Measurements from ENCODE around the gene CORO2A.

The CORO2A gene

DNA sequence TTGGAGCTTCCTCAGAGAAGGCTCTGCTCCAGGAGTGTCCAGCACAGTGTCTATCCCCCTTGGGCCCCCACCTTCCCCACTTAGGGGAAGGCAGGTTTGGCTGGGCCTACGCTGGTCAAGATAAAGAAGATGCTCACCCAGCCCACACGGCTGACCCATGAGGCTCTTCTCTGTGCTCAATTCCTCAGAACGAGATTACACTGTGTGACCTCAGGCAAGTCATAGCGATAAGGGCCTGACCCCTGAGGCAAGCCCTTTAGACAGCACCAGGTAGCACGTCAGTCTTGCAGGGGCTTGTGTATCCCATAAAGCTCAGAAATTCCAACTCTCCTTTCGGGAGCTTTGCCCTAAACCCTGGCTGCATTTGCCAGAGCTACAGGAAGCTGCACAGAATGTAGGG is 32.6 kb downstream of the CORO2A start:
- TF ChIP-seq, protein P1, sequence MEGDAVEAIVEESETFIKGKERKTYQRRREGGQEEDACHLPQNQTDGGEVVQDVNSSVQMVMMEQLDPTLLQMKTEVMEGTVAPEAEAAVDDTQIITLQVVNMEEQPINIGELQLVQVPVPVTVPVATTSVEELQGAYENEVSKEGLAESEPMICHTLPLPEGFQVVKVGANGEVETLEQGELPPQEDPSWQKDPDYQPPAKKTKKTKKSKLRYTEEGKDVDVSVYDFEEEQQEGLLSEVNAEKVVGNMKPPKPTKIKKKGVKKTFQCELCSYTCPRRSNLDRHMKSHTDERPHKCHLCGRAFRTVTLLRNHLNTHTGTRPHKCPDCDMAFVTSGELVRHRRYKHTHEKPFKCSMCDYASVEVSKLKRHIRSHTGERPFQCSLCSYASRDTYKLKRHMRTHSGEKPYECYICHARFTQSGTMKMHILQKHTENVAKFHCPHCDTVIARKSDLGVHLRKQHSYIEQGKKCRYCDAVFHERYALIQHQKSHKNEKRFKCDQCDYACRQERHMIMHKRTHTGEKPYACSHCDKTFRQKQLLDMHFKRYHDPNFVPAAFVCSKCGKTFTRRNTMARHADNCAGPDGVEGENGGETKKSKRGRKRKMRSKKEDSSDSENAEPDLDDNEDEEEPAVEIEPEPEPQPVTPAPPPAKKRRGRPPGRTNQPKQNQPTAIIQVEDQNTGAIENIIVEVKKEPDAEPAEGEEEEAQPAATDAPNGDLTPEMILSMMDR (IDR thresholded peaks at IDR 0.05; ENCODE audit: extremely low read depth, insufficient read depth, missing control alignments), result no peak
- in situ Hi-C loops (cut with MboI; ENCODE audit: low pct_unique_long_range_greater_than_20kb, low sequenced_read_pairs, unreplicated experiment), result no loop called here
- no peak for DNase-seq (ENCODE audit: low spot score)

DNA sequence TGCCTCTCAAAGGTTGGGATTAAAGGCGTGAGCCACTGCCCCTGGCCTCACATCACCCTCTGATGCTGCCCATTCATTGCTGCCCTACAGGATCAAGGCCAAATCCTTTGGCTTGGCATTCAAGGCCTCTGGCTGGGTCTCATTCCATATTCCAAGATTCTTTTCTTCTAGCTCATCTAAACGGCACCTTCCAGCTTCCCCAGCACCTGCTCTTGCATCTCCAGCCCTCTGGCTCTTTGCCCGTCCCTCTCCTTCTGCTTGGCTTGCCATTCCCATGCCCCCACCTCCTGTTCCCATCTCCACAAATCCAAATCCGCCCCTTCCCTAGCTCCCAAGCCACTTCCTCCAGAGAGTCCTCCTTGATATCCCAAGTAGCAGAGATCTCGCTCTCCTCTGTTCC is 33.1 kb downstream of the CORO2A start:
- TF ChIP-seq, protein P1 (IDR thresholded peaks at IDR 0.05; ENCODE audit: extremely low read depth, insufficient read depth, missing control alignments), result no peak
- in situ Hi-C loops (cut with MboI; ENCODE audit: low pct_unique_long_range_greater_than_20kb, low sequenced_read_pairs, unreplicated experiment), result no loop called here
- no peak for DNase-seq (ENCODE audit: low spot score)

DNA sequence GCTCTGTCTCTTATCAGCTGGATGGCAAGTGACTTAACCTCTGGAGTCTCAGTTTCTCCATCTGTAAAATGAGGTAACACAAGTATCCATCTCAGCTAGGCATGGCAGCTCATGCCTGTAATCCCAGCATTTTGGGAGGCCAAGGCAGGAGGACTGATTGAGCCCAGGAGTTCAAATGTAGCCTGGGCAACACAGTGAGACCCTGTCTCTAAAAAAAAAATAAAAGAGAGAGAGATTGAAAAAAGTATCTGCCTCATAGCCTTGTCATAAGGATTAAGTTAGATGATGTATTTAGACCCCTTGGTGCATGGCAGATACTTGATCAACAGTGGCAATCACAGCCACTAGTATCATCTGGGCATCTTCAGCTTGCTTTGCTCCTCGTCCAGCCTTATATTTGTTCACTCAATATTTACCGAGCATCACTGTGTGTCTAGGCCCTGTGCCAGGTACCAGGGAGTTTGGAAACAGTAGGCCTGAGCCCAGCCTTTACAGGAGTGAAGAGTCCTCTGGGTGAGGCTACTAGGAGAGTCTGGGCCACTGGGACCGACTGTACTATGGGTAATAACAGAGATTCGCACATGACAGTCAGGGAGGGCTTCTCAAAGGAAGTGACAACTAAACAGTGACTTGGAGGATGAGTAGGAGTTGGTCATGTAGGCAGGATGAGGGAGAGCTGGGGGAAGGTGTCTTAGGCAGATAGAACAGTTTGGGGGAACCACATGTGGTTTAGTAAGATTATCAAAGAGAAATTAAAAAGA is 34.2 kb downstream of the CORO2A start:
- TF ChIP-seq, protein P1 (IDR thresholded peaks at IDR 0.05; ENCODE audit: extremely low read depth, insufficient read depth, missing control alignments), result no peak
- DNase-seq (ENCODE audit: low spot score), result no peak
- in situ Hi-C loops (cut with MboI; ENCODE audit: low pct_unique_long_range_greater_than_20kb, low sequenced_read_pairs, unreplicated experiment), result no loop called here

DNA sequence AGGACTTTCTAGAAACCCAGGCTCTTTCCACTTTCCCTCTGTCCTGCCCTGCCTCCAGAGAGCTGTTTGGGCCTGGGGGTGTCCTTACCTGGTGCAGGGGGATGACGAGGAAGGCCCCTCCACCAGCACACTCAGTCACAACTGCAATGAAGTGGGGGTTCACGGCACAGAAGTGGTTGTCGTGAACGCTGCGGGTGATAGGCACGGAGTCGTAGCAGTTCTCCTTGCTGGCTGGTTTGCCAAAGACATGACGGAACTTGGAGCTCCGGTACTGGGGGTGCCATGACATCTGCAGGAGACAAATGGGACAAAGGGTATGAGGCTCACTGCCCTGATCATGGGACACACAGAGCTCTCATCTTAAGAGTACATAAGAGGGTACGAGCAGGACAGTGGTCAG is 35.1 kb downstream of the CORO2A start:
- DNase-seq (ENCODE audit: low spot score), result no peak
- TF ChIP-seq, protein P1 (IDR thresholded peaks at IDR 0.05; ENCODE audit: extremely low read depth, insufficient read depth, missing control alignments), result no peak
- in situ Hi-C loops (cut with MboI; ENCODE audit: low pct_unique_long_range_greater_than_20kb, low sequenced_read_pairs, unreplicated experiment), result no loop called here

DNA sequence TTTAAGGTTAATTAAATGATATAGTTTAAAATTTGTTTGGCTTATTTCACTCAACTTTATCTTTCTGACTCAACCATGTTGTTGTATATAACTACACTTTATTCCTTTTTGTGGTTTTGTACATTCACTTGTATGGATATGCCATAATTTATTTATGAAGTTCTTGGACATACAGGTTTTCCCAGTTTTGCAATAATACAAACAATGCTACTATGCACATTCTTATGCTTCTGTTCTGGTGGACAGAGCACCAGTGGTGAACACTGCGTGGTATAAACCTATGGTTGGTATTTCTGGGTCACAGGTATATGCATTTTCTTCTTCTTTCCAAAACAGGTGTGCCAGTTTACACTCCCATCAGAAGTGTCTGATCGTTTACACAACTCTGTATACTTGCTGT is 37.8 kb downstream of the CORO2A start:
- no peak for DNase-seq (ENCODE audit: low spot score)
- TF ChIP-seq, protein P1 (IDR thresholded peaks at IDR 0.05; ENCODE audit: extremely low read depth, insufficient read depth, missing control alignments), result no peak
- in situ Hi-C loops (cut with MboI; ENCODE audit: low pct_unique_long_range_greater_than_20kb, low sequenced_read_pairs, unreplicated experiment), result no loop called here

DNA sequence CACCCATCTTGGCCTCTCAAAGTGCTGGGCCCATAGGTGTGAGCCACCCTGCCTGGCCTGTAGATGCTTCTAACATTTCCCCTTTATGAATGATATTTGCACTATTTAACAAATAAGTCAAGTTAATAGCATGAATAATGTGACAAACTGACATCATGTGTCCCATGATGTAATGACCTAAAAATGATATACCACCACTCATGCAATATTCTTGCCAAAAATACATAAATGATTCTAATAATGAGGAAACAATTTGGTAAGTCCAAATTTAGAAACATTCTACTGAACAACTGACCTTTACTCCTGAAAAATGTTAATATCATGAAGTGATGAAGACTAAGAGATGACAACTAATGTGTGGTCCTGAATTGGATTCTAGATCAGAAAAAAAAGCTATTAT is 39.9 kb downstream of the CORO2A start:
- no peak for DNase-seq (ENCODE audit: low spot score)
- in situ Hi-C loops (cut with MboI; ENCODE audit: low pct_unique_long_range_greater_than_20kb, low sequenced_read_pairs, unreplicated experiment), result no loop called here
- TF ChIP-seq, protein P1 (IDR thresholded peaks at IDR 0.05; ENCODE audit: extremely low read depth, insufficient read depth, missing control alignments), result no peak
